HG03442 (cell line): Measurements from ENCODE around the gene NUDT3.
"Not testable (repeated sequence)": the region's sequence is repeated elsewhere in the genome, so short reads cannot be mapped to it uniquely, and the experiment has no call there.

Source experiments
- ATAC-seq: cut with Tn5 transposase; IDR thresholded peaks from one replicate; pipeline ENCODE4 v1.9.1; 2021; ENCODE audit warnings: mild to moderate bottlenecking, moderate library complexity; ENCODE audit not compliant: unreplicated experiment

Gene NUDT3

GRCh38 chr6:34346175-34347119 lies 46.0 kb downstream of the NUDT3 start:
- ATAC-seq = no peak

- ATAC-seq = no peak
Measured at GRCh38 chr6:34343806-34344205, 48.7 kb downstream of the NUDT3 start.

DNA sequence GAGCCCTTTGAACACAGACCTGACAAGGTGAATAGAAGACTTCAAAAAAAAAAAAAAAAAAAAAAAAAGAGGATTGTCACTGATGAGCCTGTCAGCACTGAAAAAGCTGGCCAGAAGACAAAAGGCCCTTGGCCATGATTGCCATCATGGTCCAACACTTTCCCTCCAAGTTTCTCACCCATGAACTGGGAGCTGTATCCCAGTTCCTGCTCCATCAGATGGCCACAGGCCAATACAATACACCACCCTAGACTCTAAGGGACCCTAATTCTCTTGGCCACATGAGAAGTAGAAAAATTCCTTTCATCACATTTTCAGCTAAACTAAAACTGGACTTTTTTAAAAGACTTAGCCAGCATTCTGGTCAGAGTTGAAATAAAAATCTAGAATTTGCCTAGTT lies 50.2 kb downstream of the NUDT3 start:
- ATAC-seq = no peak

DNA sequence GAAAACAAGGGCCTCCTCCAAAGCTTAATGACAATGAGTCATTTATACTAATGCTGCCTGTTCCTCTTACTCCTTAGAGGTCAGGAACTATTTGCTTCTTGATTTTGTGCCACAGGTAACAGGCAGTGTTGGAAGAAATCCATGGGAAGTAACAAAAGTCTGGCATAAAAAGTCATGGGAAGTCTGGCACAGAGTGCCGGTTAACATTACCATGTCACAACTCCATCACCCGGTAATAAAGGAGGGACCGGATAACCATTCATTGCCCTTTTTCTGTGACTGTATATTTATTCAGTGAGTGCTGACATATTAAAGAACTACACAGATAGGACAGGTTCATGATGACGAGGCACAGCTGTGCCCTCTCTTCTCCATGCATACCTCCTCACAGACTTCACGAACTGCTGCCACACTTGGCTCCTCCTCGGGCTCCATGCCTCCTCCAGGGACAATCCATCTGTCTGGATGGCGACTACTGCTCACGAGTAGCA lies 50.9 kb downstream of the NUDT3 start:
- no peak for ATAC-seq

- no peak for ATAC-seq
Measured at GRCh38 chr6:34340906-34341480, 51.5 kb downstream of the NUDT3 start.

DNA sequence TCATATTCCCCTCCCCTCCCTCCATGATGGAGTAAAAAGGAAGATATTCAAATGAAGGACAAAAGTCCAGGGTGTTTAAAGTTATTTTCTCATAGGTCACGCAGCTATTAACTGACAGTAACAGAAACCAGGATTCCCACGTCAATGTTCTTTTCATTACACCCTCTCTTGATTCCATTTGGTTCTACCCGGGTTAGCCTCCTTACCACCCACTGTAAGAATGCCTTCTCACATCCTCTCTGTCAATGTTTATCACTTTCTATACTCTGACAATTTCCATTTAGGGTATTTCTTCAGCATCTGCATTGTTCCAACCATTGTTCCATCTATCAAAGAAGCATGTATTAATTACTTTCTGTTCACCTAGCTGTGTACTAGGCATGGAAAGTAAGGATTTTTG lies 52.1 kb downstream of the NUDT3 start:
- ATAC-seq = no peak

DNA sequence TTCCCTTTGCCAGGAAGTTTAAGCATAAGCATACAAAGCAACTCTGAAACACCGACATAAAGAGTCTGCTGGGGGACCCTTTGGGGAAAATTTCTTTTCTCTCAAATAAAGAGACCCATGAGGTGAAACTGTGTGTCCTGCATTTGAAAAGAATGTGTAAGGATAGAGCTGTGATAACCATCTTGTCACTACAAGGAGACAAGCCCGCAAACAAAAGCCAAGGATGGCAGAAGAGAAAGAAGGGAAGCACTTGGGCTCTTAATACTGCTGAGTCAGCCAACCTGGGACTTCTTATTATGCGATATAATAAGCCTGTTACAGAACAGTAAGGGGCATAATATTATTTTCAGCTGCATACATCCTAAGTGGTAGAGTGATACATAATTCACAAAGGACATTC lies 52.5 kb downstream of the NUDT3 start:
- ATAC-seq = no peak

DNA sequence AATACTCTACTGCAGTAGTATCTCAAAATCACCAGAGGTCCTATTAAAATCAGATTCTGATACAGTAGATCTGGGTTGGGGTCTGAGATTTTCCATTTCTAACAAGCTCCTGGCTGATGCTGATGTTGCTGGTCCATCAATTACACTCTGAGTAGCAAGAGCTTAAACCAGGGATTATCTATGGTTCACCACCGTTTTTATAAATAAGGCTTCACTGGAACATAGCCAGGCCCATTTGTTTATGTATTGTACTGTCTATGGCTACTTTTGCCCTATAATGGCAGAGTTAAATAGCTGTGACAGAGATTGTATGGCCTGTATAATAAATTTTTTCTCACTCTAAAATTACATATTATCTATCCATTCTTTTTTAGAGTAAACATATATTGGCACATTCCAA lies 53.0 kb downstream of the NUDT3 start:
- no peak for ATAC-seq

- no peak for ATAC-seq
Measured at GRCh38 chr6:34338811-34339210, 53.7 kb downstream of the NUDT3 start.

- ATAC-seq = no peak
Measured at GRCh38 chr6:34338377-34338776, 54.1 kb downstream of the NUDT3 start.

GRCh38 chr6:34334796-34335416 lies 57.6 kb downstream of the NUDT3 start:
- ATAC-seq = no peak

GRCh38 chr6:34333858-34334257 lies 58.6 kb downstream of the NUDT3 start:
- ATAC-seq = no peak

DNA sequence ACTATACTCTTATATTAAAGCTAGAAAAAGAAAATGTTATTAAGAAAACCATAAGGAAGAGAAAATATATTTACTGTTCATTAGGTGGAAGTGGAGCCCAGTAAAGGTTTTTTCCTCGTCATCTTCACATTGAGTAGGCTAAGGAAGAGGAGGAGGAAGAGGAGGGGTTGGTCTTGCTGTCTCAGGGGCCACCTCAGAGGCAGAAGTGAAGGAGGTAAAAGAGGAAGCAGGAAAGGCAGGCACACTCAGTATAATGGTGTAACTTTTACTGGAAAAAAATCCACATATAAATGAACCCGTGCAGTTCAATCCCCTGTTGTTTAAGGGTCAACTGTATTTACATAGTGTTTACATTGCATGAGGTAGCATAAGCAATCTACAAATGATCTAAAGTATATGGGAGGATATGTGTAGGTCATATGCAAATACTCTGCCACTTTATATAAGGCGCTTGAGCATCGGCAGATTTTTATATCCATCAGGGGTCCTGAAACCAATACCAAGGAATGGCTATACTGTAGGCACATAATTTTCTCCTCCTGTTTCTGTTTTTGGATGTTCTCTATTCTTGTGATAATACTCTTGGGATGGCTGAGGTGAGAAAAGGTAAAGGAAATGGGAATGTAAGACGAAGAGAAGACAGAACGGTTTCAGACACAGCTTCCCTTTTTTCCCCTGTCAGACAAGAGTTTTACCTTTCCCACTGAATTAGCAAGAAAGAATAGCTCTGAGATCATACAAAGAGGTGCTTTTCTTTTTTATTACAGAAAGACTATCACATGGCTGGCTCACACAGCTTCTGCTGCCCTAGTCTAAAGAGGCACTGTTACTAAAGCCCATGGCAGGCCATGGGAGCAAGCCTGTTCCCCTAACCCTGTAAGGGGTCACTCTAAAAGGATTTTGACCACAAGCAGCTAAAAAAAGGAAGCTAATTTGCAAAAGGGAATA lies 59.9 kb downstream of the NUDT3 start:
- ATAC-seq = no peak

GRCh38 chr6:34331371-34332050 lies 61.0 kb downstream of the NUDT3 start:
- ATAC-seq = no peak

- ATAC-seq = not testable (repeated sequence)
Measured at GRCh38 chr6:34329814-34330213, 62.7 kb downstream of the NUDT3 start.

GRCh38 chr6:34328969-34329368 lies 63.5 kb downstream of the NUDT3 start:
- no peak for ATAC-seq

DNA sequence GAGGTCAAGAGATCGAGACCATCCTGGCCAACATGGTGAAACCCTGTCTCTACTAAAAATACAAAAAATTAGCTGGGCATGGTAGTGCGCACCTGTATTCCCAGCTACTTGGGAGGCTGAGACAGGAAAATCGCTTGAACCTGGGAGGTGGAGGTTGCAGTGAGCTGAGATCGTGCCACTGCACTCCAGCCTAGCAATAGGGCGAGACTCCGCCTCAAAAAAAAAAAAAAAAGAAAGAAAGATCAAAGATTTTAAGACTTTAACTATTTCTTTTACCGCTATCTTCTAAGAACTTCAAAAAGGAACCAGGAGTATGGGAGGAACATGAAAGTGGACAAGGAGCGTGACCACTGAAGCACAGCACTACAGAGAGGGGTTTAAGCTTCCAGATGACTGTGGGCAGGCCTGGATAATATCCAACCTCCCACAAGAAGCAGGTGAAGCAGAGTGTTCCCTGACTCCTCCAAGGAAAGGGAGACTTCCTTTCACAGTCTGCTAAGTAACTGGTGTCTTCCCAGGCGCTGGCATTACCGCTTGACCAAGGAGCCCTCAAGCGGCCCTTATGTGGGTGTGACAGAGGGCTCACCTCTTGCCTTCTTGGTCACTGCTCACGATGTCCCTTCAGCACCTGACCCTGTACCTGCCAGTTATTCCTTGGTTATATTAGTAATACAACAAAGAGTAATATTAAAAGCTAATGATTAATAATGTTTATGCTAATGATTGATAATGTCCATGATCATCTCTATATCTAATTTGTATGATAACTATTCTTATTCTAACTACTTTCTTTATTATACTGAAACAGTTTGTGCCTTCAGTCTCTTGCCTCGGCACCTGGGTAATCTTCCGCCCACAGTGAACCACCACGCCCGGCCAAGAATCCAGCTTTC lies 64.9 kb downstream of the NUDT3 start:
- not testable (repeated sequence) for ATAC-seq

DNA sequence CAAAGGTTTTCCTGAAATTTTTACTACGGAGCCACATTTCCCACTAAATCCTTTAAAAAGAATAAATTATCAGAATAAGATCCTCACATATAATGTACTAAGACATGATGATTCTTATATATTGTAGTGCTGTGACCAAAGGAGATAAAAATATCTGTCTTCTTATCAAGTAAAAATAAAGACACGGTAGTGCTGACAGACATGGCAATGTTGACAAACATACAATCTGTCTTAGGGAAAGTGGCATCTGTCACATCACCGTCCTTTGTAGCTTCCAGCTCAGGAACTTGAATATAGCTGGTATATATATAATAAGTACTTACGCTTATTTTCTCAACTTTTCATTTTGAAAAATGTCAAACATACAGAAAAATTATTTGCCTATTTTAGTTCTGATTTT lies 66.8 kb downstream of the NUDT3 start:
- no peak for ATAC-seq
